KMS-11 (cell line): Measurements from ENCODE around the gene GC.

Experiments
- H2AFZ ChIP-seq: fragments of 200-600 bp; sonication (generic); 2 replicates; pipeline ENCODE4 v1.6.1; 2016; ENCODE audit warnings: antibody characterized with exemption, mixed run types, low read depth
- H3K27ac ChIP-seq: fragments of 200-600 bp; sonication (generic); 2 replicates; pipeline ENCODE4 v1.6.1; 2016; ENCODE audit warnings: mild to moderate bottlenecking, mixed run types
- H3K27me3 ChIP-seq: fragments of 200-600 bp; sonication (generic); 2 replicates; pipeline ENCODE4 v1.6.1; 2017; ENCODE audit warnings: mild to moderate bottlenecking, low read depth, mixed run types, moderate library complexity; ENCODE audit not compliant: insufficient read depth
- H3K36me3 ChIP-seq: fragments of 200-600 bp; sonication (generic); 2 replicates; pipeline ENCODE4 v1.6.1; 2017; ENCODE audit warnings: mild to moderate bottlenecking, mixed run types; ENCODE audit not compliant: insufficient read depth
- H3K4me1 ChIP-seq: fragments of 200-600 bp; sonication (generic); 2 replicates; pipeline ENCODE4 v1.6.1; 2016; ENCODE audit warnings: mild to moderate bottlenecking, low read depth, mixed run types; ENCODE audit not compliant: poor library complexity, severe bottlenecking
- H3K4me2 ChIP-seq: fragments of 200-600 bp; sonication (generic); 2 replicates; pipeline ENCODE4 v1.7.0; 2016; ENCODE audit warnings: mild to moderate bottlenecking, mixed run types
- H3K4me3 ChIP-seq: fragments of 200-600 bp; sonication (generic); IDR thresholded peaks from 2 replicates; pipeline ENCODE4 v1.6.1; 2017; ENCODE audit warnings: low read depth, low read length, mixed read lengths; ENCODE audit not compliant: insufficient read depth
- H3K79me2 ChIP-seq: fragments of 200-600 bp; sonication (generic); 2 replicates; pipeline ENCODE4 v1.6.1; 2016; ENCODE audit warnings: low read depth, mixed run types; ENCODE audit not compliant: insufficient read depth
- H3K9ac ChIP-seq: fragments of 200-600 bp; sonication (generic); 2 replicates; pipeline ENCODE4 v1.6.1; 2016; ENCODE audit warnings: mild to moderate bottlenecking, mixed run types
- H4K20me1 ChIP-seq: fragments of 200-600 bp; sonication (generic); 2 replicates; pipeline ENCODE4 v1.6.1; 2016; ENCODE audit warnings: mild to moderate bottlenecking, mixed run types; ENCODE audit not compliant: insufficient read depth
- CTCF ChIP-seq: fragments of 200-600 bp; sonication (generic); conservative IDR thresholded peaks from 2 replicates; pipeline ENCODE4 v1.6.1; 2017; ENCODE audit warnings: low read depth, mild to moderate bottlenecking, antibody characterized with exemption, low read length, moderate library complexity, mixed read lengths

The GC gene

GRCh38 chr4:71694961-71695360, 88.9 kb downstream of the GC start:
- no peak overlapping the region for H3K4me3 ChIP-seq
- no peak overlapping the region for H3K9ac ChIP-seq
- no peak for TF ChIP-seq CTCF
- no peaks in the 10 kb centered on the region for H3K36me3 ChIP-seq
- H2AFZ ChIP-seq = no peak overlapping the region
- H3K27ac ChIP-seq = no peak overlapping the region
- no peaks in the 10 kb centered on the region for H4K20me1 ChIP-seq
- no peak overlapping the region for H3K4me2 ChIP-seq
- H3K4me1 ChIP-seq = no peaks in the 10 kb centered on the region
- no peaks in the 10 kb centered on the region for H3K27me3 ChIP-seq
- H3K79me2 ChIP-seq = no peaks in the 10 kb centered on the region

GRCh38 chr4:71692963-71693362, 90.9 kb downstream of the GC start:
- H3K79me2 ChIP-seq = no peaks in the 10 kb centered on the region
- TF ChIP-seq CTCF = no peak

GRCh38 chr4:71692198-71692597, 91.7 kb downstream of the GC start:
- Histone ChIP-seq H3K27me3 (no peaks in the 10 kb centered on the region), H2AFZ (no peak overlapping the region), H3K36me3 (no peaks in the 10 kb centered on the region), H3K4me2 (no peak overlapping the region), H3K27ac (no peak overlapping the region), H4K20me1 (no peaks in the 10 kb centered on the region), H3K9ac (no peak overlapping the region), H3K79me2 (no peaks in the 10 kb centered on the region), H3K4me1 (peaks cover 1% of the 10 kb centered on the region), H3K4me3 (no peak overlapping the region)
- no peak for TF ChIP-seq CTCF

More at GRCh38 chr4:71692963-71693362, 90.9 kb downstream of the GC start:
- H2AFZ ChIP-seq = no peak overlapping the region
- no peak overlapping the region for H3K4me3 ChIP-seq
- no peak overlapping the region for H3K4me2 ChIP-seq
- no peak overlapping the region for H3K9ac ChIP-seq
- H3K4me1 ChIP-seq = no peaks in the 10 kb centered on the region
- no peaks in the 10 kb centered on the region for H4K20me1 ChIP-seq
- H3K27ac ChIP-seq = no peak overlapping the region
- no peaks in the 10 kb centered on the region for H3K36me3 ChIP-seq
- no peaks in the 10 kb centered on the region for H3K27me3 ChIP-seq
